Measurements from ENCODE around the gene HDHD3.

DNA sequence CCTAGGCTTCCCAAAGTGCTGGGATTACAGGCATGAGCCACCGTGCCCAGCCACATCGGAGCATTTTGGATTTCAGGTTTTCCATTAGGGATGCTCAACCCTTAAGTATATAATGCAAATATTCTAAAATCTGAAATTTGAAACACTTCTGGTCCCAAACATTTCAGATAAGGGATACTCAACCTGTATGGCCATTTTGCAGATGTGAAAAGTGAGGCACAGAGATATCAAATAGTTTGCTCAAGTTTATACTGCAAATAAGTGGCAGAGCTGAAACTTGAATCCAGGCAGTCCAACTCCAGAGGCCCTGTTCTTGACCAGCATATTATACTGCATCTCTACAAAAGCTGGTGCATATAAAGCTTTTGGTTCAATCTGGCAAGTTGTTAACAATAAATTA is 39.1 kb downstream of the HDHD3 start:
- TF ChIP-seq, protein P1, sequence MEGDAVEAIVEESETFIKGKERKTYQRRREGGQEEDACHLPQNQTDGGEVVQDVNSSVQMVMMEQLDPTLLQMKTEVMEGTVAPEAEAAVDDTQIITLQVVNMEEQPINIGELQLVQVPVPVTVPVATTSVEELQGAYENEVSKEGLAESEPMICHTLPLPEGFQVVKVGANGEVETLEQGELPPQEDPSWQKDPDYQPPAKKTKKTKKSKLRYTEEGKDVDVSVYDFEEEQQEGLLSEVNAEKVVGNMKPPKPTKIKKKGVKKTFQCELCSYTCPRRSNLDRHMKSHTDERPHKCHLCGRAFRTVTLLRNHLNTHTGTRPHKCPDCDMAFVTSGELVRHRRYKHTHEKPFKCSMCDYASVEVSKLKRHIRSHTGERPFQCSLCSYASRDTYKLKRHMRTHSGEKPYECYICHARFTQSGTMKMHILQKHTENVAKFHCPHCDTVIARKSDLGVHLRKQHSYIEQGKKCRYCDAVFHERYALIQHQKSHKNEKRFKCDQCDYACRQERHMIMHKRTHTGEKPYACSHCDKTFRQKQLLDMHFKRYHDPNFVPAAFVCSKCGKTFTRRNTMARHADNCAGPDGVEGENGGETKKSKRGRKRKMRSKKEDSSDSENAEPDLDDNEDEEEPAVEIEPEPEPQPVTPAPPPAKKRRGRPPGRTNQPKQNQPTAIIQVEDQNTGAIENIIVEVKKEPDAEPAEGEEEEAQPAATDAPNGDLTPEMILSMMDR (IDR thresholded peaks at IDR 0.05; ENCODE audit: low read length): no peak
- no peak for TF ChIP-seq EZH2 (optimal IDR thresholded peaks at IDR 0.05; ENCODE audit: low read depth, low read length)
- no peak for TF ChIP-seq EZH2phosphoT487 (IDR thresholded peaks at IDR 0.05; ENCODE audit: low read length)

Data from MM.1S (cell line).